K562 (cell line): Measurements from ENCODE around the gene MPV17L2. TPM values are rescaled to one million over a fixed set of nuclear protein-coding genes. Genes with fewer than 3 reads are reported as not detected.

Experiments
- ARID3A ChIP-seq: IDR thresholded peaks from 2 replicates; pipeline ENCODE4 v1.6.1; 2012; ENCODE audit warnings: low read depth, low read length, improper control_type of control experiment, borderline replicate concordance
- ARID4B ChIP-seq: sonication (generic); formaldehyde crosslinking; IDR thresholded peaks from 2 replicates; pipeline ENCODE4 v1.8.0; 2022; ENCODE audit warnings: mild to moderate bottlenecking, missing genetic modification reagents
- MNT ChIP-seq, 2 experiments: fragments of 450-650 bp; conservative IDR thresholded peaks; 2 replicates each; pipeline ENCODE4 v1.6.1; 2017; ENCODE audit warnings: mild to moderate bottlenecking in 2 of 2, moderate library complexity in 2 of 2
- NR4A1 ChIP-seq, 2 experiments: fragments of 250-450 bp in 1 of 2; fragments of 450-650 bp in 1 of 2; sonication (Bioruptor Pico) in 1 of 2; IDR thresholded peaks; 2 replicates each; pipeline versions ENCODE4 v1.4.0 to v1.6.1; 2016 to 2020; ENCODE audit warnings: mild to moderate bottlenecking in 2 of 2, missing compliant biosample characterization in 1 of 2, missing genetic modification characterization in 1 of 2, moderate library complexity in 1 of 2
- TOE1 ChIP-seq, 2 experiments: fragments of 450-650 bp in 1 of 2; sonication (generic) in 1 of 2; formaldehyde crosslinking in 1 of 2; IDR thresholded peaks; 2 replicates each; pipeline versions ENCODE4 v1.7.1 to v1.8.0; 2016 to 2022; ENCODE audit warnings: borderline replicate concordance in 2 of 2, mild to moderate bottlenecking in 2 of 2, antibody characterized with exemption in 1 of 2, inconsistent platforms in 1 of 2, low read depth in 1 of 2, missing genetic modification reagents in 1 of 2, moderate library complexity in 1 of 2
- polyA plus RNA-seq, 8 experiments: library from polyadenylated mRNA; depleted of rRNA in 4 of 8; stranded (reverse) in 5 of 8; unstranded in 3 of 8; fragments of >200 nt; fragmentation: Nextera tagmentation in 2 of 8; fragmentation: Illumina TruSeq in 1 of 8; extraction: Ambion mirVana in 2 of 8; extraction: Trizol in 1 of 8; gene quantifications; 2 replicates each; pipeline versions ENCODE4 v1.2.1 to v1.2.3, GENCODE V29; 2011 to 2014; ENCODE audit warnings: inconsistent platforms in 1 of 8, missing spikeins in 1 of 8
- total RNA-seq, 7 experiments: library from RNA; depleted of rRNA in 6 of 7; stranded (reverse); fragments of >200 nt in 6 of 7; fragmentation: Illumina TruSeq in 2 of 7; extraction: Trizol in 2 of 7; gene quantifications; 2 replicates each; pipeline versions ENCODE4 v1.2.1 to v1.2.3, GENCODE V29; 2011 to 2021; ENCODE audit warnings: low replicate concordance in 1 of 7

Gene MPV17L2
- total and polyA plus RNA-seq, 9 of the 15 experiments (the other 6 are each of a cell fraction or from before 2014, with no cell fraction given), result 10.6 to 60.2 (median 28.5) TPM

- 0 out of 2 replicates have a peak, but pooled peaks have one; percentile 12 for TF ChIP-seq ARID4B (CRISPR knock-in tag)
- 0 out of 2 replicates have a peak, but pooled peaks have one; percentile 7 for TF ChIP-seq TOE1 (IDR thresholded peaks at IDR 0.05; ENCODE audit: borderline replicate concordance)
- TF ChIP-seq TOE1 (CRISPR knock-in tag; IDR thresholded peaks at IDR 0.05; ENCODE audit: borderline replicate concordance, low read depth), result no peak
- peak in 1 of 2 experiments; percentile 27; a peak in 1 of 4 replicates for TF ChIP-seq MNT (conservative IDR thresholded peaks at IDR 0.05)
- TF ChIP-seq NR4A1 (CRISPR knock-in tag; IDR thresholded peaks at IDR 0.05), result no peak
- no peak for TF ChIP-seq NR4A1 (tag; IDR thresholded peaks at IDR 0.05)
- TF ChIP-seq ARID3A, result no peak
- TF ChIP-seq, all 486 proteins: peak for 22
These were observed 39.4 kb upstream of the MPV17L2 start (continued) for GRCh38 chr19:18153556-18154134.
